Uterus (tissue), 4 donors: ENCODE results near the gene S100A2. TPM values are rescaled to one million over a fixed set of nuclear protein-coding genes. Genes with fewer than 3 reads are reported as not detected.

Source experiments
- DNase-seq, 2 donors: peaks; one replicate each; pipeline ENCODE4 v3.0.0-alpha.2; 2019 to 2020
- H3K27ac ChIP-seq, 2 donors: fragments of 200-600 bp; sonication (generic); 1 replicate in 1 of 2; 2 replicates in 1 of 2; pipeline ENCODE4 v1.5.1; 2016 to 2018
- H3K27me3 ChIP-seq, 2 donors: fragments of 200-600 bp; sonication (generic); one replicate each; pipeline ENCODE4 v1.5.1; 2018 to 2019; ENCODE audit warnings: control low read depth in 1 of 2
- H3K36me3 ChIP-seq, 2 donors: fragments of 200-600 bp; sonication (generic); one replicate each; pipeline ENCODE4 v1.5.1; 2019; ENCODE audit warnings: control low read depth in 1 of 2
- H3K4me1 ChIP-seq, 2 donors: fragments of 200-600 bp; sonication (generic); one replicate each; pipeline ENCODE4 v1.5.1; 2018 to 2019; ENCODE audit warnings: control low read depth in 1 of 2
- H3K4me3 ChIP-seq, 2 donors: fragments of 200-600 bp; sonication (generic); 1 replicate in 1 of 2; 2 replicates in 1 of 2; pipeline ENCODE4 v1.5.1; 2018 to 2019; ENCODE audit warnings: mild to moderate bottlenecking in 1 of 2
- H3K9me3 ChIP-seq, 2 donors: fragments of 200-600 bp; sonication (generic); one replicate each; pipeline ENCODE4 v1.5.1; 2019; ENCODE audit warnings: control low read depth in 1 of 2
- POLR2A ChIP-seq, 2 donors: fragments of 450-650 bp; IDR thresholded peaks; one replicate each; pipeline ENCODE4 v1.6.1; 2016; ENCODE audit warnings: antibody characterized with exemption in 2 of 2, mild to moderate bottlenecking in 1 of 2, moderate library complexity in 1 of 2
- intact Hi-C: fragments of 100-400 bp; cut with DNase I; formaldehyde crosslinking; loops from one replicate; pipeline ENCODE4 v1.15.1; 2023; ENCODE audit warnings: low total_unique reads
- total RNA-seq, 4 donors: library from RNA; depleted of rRNA in 3 of 4; stranded (reverse); fragments of >200 nt in 3 of 4; gene quantifications; one replicate each; pipeline versions ENCODE4 v1.1.0 to v1.2.4, GENCODE V29; 2014 to 2023
- TF ChIP-seq, protein P1 (sequence below), 4 experiments: fragments of 200-600 bp in 2 of 4; fragments of 450-650 bp in 2 of 4; sonication (generic) in 2 of 4; IDR thresholded peaks; one replicate each; pipeline ENCODE4 v1.5.1; 2016 to 2019; ENCODE audit warnings: antibody characterized with exemption in 4 of 4, mild to moderate bottlenecking in 2 of 4, moderate library complexity in 1 of 4
- donor health status: DM: yes; HTN: yes; CAD: no.

S100A2 gene
- total RNA-seq, 4 donors from 2014 or later, result 2.1 to 2.7 TPM; not detected in 2

DNA sequence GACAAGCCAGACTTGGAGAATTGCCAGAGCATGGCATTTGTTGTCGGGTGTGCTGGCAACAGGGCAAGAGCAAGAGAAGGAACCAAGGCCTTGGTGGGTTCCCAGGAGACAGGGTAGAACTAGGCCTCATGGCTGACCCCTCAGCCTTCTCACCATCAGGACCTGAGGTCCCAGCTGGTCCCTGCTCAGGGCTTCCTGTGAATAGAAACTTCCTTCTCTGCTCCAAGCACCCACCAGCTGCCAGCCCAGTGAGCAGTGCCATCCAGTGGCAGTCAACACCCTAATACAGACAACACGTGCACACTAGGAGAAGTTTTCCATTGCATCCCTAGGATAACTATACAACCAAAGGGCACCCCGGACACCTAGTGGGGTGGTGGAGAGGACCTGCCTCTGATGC, 52.6 kb downstream of the S100A2 start:
- Histone ChIP-seq H3K4me3 (no peak overlapping the region), H3K27ac (no peak overlapping the region), H3K9me3 (no peaks in the 10 kb centered on the region), H3K27me3 (no peaks in the 10 kb centered on the region), H3K36me3 (no peaks in the 10 kb centered on the region), H3K4me1 (peaks cover 2 to 11% of the 10 kb centered on the region in 2 donors)
- TF ChIP-seq, protein P1, sequence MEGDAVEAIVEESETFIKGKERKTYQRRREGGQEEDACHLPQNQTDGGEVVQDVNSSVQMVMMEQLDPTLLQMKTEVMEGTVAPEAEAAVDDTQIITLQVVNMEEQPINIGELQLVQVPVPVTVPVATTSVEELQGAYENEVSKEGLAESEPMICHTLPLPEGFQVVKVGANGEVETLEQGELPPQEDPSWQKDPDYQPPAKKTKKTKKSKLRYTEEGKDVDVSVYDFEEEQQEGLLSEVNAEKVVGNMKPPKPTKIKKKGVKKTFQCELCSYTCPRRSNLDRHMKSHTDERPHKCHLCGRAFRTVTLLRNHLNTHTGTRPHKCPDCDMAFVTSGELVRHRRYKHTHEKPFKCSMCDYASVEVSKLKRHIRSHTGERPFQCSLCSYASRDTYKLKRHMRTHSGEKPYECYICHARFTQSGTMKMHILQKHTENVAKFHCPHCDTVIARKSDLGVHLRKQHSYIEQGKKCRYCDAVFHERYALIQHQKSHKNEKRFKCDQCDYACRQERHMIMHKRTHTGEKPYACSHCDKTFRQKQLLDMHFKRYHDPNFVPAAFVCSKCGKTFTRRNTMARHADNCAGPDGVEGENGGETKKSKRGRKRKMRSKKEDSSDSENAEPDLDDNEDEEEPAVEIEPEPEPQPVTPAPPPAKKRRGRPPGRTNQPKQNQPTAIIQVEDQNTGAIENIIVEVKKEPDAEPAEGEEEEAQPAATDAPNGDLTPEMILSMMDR (IDR thresholded peaks at IDR 0.05), result no peak
- TF ChIP-seq POLR2A (IDR thresholded peaks at IDR 0.05), result no peak
- no peak for DNase-seq
- intact Hi-C loops, result no loop called here

Other genes starting within 250 kb of the S100A2 start
- not detected for gene PGLYRP4, start 217.0 kb downstream of the S100A2 start, total RNA-seq
- gene S100A9, start 208.0 kb downstream of the S100A2 start, total RNA-seq, result 100 to 1,000 TPM in 1 of 4 donors, 10 to 100 TPM in 3; 33.4 to 175 (median 54.0) TPM
- gene S100A12, start 190.2 kb downstream of the S100A2 start, total RNA-seq, result 1 to 10 TPM in 2 of 4 donors, not detected in 2; 2.6 to 3.2 TPM
- gene S100A8, start 174.8 kb downstream of the S100A2 start, total RNA-seq, result 10 to 100 TPM in 2 of 4 donors, 1 to 10 TPM in 1, not detected in 1; 5.4 to 25.2 (median 24.7) TPM
- not detected for gene S100A7A, start 149.3 kb downstream of the S100A2 start, total RNA-seq
- 1 to 10 TPM in 1 of 4 donors, not detected in 3; 3.5 TPM for gene S100A7, start 105.2 kb downstream of the S100A2 start, total RNA-seq
- 100 to 1,000 TPM in 3 of 4 donors, 10 to 100 TPM in 1; 55.5 to 729 (median 448) TPM for gene S100A6, start 29.9 kb downstream of the S100A2 start, total RNA-seq
- gene S100A5, start 24.9 kb downstream of the S100A2 start, total RNA-seq, result not detected
- gene S100A4, start 20.0 kb downstream of the S100A2 start, total RNA-seq, result 100 to 1,000 TPM in 3 of 4 donors, 10 to 100 TPM in 1; 58.9 to 226 (median 155) TPM
- 1 to 10 TPM in 2 of 4 donors, not detected in 2; 1.2 to 3.7 TPM for gene S100A3, start 16.6 kb downstream of the S100A2 start, total RNA-seq
- gene S100A16, start 47.3 kb upstream of the S100A2 start, total RNA-seq, result 100 to 1,000 TPM in 1 of 4 donors, 10 to 100 TPM in 3; 57.4 to 122 (median 72.1) TPM
- 1 to 10 TPM in 1 of 4 donors, under 1 TPM in 1, not detected in 2; 0.29 to 6.2 TPM for gene S100A14, start 50.5 kb upstream of the S100A2 start, total RNA-seq
- gene S100A13, start 61.7 kb upstream of the S100A2 start, total RNA-seq, result 100 to 1,000 TPM in 2 of 4 donors, 10 to 100 TPM in 2; 25.9 to 269 (median 126) TPM
- 1 to 10 TPM in 1 of 4 donors, not detected in 3; 3.8 TPM for gene S100A1, start 62.6 kb upstream of the S100A2 start, total RNA-seq
- gene CHTOP, start 68.2 kb upstream of the S100A2 start, total RNA-seq, result 10 to 100 TPM; 43.8 to 91.0 (median 70.8) TPM
- 100 to 1,000 TPM in 1 of 4 donors, 10 to 100 TPM in 3; 35.5 to 101 (median 71.3) TPM for gene SNAPIN, start 92.9 kb upstream of the S100A2 start, total RNA-seq
- 100 to 1,000 TPM in 3 of 4 donors, 10 to 100 TPM in 1; 82.7 to 252 (median 111) TPM for gene ILF2, start 105.1 kb upstream of the S100A2 start, total RNA-seq
- 10 to 100 TPM; 34.1 to 74.0 (median 50.8) TPM for gene NPR1, start 112.8 kb upstream of the S100A2 start, total RNA-seq
- 10 to 100 TPM; 35.9 to 70.1 (median 61.3) TPM for gene INTS3, start 162.2 kb upstream of the S100A2 start, total RNA-seq
- gene SLC27A3, start 209.6 kb upstream of the S100A2 start, total RNA-seq, result 100 to 1,000 TPM in 1 of 4 donors, 10 to 100 TPM in 3; 12.9 to 364 (median 36.7) TPM